Measurements from ENCODE around the gene LCMT1.
"Not testable (repeated sequence)": the region's sequence is repeated elsewhere in the genome, so short reads cannot be mapped to it uniquely, and the experiment has no call there.

Gene LCMT1

GRCh38 chr16:25094596-25094995 lies 16.9 kb upstream of the LCMT1 start:
- no peak for DNase-seq (ENCODE audit: low read depth in 2 of 2)

DNA sequence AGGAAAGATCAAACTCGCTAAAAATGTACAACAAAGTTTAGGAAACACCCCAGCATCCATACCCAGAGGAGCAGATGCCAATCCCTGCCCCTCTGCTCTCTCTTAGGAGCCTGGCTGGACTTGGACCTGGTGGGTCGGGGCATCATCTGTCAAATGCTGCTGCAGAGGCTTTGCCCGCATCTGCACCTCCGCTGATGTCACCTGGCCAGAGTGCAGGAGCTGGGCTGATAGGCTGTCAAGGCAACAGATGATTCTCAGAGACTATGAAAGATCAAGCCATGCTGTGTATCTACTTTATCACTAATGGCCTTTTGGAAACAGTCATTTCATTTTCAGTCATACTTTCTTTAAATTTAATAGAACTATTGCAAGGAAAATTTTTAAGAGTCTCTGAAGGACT lies 15.9 kb upstream of the LCMT1 start:
- no peak for DNase-seq (ENCODE audit: low read depth in 2 of 2)

GRCh38 chr16:25097276-25097975 lies 14.1 kb upstream of the LCMT1 start:
- DNase-seq (ENCODE audit: low read depth in 2 of 2), result no peak

GRCh38 chr16:25100511-25100910 lies 11.0 kb upstream of the LCMT1 start:
- DNase-seq (ENCODE audit: low read depth in 2 of 2), result no peak

DNA sequence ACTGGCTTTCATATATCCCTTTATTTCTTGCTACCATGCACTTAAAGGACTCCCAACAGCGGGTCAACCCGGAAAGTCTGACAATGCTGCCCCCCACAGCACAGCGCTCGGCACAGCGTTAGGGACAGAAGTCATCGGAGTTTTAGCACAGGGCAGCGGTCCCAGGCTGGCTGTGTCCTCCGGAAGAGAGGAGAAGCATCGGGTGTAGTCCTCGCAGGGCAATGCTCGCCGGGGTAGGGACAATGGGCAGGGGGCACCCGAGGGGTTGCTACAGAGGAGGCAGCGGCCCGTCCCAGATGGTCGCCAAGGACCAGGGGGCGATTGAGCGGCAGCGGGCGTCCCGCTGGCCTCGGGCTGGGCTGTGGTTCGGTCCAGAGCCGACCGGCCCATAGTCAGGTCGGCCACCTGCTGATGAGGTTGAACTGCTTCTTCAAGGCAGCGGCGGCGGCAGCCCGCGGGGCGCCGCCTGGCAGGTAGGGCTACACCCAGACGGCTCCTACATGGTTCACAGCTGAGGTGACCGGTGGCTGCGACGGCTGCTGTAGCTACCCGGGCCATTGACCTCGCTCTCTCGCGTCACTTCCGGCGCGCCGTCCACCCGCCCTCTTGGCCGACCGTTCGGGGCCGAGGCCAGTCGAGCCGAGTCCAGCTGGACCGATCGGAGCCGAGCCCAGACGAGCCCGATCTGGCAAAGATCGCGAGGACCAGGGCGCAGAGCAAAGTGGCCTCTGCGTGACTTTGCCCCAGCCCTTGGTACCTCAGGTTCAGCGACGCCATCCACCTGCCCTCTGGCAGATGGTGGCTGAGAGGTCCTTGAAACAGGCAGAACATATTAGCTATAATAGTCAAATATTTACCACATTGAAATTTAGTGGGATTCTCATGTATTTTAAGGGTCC lies 4.7 kb upstream of the LCMT1 start:
- peak; percentile 78 to 79 for DNase-seq (ENCODE audit: low read depth in 2 of 2)

DNA sequence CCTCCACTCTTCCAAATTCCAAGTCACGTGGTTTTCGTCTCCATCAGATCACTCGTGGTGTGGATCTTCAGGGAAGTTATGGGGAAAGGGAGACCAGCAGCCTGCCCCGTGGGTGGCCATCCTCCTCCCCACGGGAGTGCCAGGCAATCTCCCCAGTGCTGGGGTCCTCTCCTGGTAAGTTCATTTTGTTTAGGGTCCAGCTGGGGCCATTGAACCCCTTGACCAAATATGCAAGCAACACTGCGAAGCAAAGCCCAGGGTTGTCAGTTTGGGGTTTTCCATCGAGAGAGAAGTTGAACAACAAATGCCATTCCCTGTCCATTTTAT lies 4.1 kb upstream of the LCMT1 start:
- DNase-seq (ENCODE audit: low read depth in 2 of 2), result no peak

GRCh38 chr16:25108054-25108453 lies 3.5 kb upstream of the LCMT1 start:
- no peak for DNase-seq (ENCODE audit: low read depth in 2 of 2)

DNA sequence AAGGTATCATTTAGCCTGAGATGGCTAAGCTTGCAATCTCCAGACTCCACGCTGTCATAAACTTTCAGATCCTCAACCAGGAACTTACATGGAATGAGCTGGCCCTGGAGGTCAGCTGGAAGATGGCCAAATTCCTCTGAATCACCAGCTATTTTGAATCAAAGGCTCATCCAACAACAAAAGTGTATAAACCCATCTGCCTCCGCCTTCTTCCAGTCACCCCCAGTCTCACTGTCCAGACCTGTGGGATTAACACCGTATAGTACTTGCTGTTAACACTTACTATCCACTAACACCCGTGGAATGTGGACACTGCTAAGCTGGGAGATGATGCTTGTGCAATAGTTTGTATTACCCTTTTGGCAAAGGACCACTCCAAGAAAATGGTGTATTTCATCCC lies 1.9 kb upstream of the LCMT1 start:
- no peak for DNase-seq (ENCODE audit: low read depth in 2 of 2)

- peak; percentile 31 to 41 for DNase-seq (ENCODE audit: low read depth in 2 of 2)
Observed at GRCh38 chr16:25110387-25110947, 1.1 kb upstream of the LCMT1 start.

DNA sequence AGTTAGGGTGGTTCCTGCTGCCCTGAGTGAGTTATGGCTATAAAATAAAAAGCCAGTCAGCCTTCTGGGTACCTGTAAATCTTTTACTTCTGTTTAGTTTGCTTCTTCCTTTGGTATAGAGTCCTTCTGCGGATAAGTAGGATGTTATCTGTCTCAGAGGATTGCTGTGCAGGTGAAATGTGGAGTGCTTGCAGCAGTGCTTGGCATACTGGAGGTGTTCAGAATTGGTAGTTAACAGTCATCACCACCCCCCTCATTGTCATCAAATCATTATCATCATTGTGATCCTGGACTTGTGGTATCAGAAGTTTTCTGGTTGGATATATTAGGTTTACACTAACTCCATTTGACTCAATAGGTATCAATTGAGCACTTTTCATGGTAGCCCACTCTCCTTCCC lies 2.6 kb downstream of the LCMT1 start:
- DNase-seq (ENCODE audit: low read depth in 2 of 2), result no peak

GRCh38 chr16:25118851-25119578 lies 7.5 kb downstream of the LCMT1 start:
- no peak for DNase-seq (ENCODE audit: low read depth in 2 of 2)

DNA sequence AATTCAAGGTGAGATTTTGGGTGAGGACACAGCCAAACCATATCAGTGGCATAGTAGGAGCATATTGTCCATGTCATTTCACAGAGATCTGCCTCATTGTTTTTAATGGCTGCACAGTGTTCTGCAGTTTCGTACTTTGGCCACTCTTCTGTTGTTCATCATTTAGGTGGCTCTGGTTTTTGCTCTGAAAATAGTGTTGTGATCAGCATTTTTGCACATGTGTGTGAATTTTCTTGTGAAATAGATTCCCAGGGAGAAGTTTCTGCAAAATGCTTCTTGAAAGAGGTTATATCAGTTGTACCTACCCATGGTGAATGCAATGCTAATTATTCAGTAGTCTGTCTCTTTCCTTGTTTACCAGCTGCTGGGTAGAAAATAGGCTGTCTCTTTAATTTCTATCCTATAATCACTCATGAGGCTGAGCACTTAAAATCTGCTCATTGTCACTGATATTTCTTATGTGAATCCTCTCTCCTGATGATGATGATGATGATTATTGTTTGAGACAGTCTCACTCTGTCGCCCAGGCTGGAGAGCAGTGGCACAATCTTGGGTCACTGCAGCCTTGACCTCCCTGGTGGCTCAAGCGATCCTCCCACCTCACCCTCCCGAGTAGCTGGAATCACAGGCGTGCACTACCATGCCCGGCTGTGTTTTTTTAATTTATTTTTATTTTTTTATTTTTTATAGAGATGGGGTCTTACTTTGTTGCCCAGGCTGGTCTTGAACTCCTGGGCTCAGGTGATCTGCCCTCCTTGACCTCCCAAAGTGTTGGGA lies 10.5 kb downstream of the LCMT1 start:
- no peak for DNase-seq (ENCODE audit: low read depth in 2 of 2)

DNA sequence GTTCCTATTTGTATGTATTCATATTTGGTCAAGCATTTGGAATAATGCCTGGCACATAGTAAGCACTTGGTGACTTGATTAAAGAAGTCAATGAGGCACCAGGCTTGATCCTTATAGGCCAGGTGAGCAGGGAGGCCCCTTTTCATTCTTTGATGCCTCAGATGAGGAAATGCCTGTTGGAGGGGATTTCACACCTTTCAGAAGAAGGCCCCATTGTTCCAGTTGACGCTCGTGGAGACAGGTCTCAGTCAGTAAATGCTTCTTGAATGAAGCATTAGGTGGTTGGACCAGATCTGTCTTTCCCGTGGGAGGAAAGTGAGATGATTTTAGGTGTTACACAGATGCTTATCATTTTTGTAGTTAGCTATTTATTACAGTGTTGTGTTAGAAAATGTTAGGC lies 13.0 kb downstream of the LCMT1 start:
- no peak for DNase-seq (ENCODE audit: low read depth in 2 of 2)

DNA sequence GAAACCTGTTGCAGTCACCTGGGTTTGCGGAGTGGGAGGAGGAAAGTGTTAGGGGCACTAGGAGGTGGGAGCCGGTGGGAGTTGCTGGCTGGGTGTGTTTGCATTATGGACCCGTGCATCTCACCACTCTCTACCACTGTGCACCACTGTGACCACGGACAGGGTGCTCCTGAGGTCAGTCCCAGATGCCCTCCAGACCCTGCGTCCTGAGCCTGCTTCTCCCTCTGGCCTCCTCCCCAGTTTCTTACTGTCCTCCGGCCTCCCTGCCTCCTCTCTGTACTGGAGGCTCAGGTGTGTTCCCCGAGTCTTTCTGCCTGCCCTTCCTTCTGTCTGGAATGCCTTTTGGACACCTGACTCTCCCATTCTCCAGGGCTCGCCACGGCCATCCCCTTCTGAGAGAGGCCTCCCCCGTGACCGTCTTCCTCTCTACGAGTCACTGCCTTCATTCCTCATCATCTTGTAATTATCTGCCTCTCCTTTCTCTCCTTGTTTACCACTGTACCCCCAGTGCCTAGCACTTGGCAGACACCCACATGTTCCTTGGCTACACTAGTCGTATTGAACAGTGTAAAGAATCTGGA lies 14.6 kb downstream of the LCMT1 start:
- not testable (repeated sequence) for DNase-seq (ENCODE audit: low read depth in 2 of 2)

GRCh38 chr16:25126820-25127232 lies 15.3 kb downstream of the LCMT1 start:
- DNase-seq (ENCODE audit: low read depth in 2 of 2), result peak; percentile 20 to 28

GRCh38 chr16:25132751-25133150 lies 21.2 kb downstream of the LCMT1 start:
- not testable (repeated sequence) for DNase-seq (ENCODE audit: low read depth in 2 of 2)

DNA sequence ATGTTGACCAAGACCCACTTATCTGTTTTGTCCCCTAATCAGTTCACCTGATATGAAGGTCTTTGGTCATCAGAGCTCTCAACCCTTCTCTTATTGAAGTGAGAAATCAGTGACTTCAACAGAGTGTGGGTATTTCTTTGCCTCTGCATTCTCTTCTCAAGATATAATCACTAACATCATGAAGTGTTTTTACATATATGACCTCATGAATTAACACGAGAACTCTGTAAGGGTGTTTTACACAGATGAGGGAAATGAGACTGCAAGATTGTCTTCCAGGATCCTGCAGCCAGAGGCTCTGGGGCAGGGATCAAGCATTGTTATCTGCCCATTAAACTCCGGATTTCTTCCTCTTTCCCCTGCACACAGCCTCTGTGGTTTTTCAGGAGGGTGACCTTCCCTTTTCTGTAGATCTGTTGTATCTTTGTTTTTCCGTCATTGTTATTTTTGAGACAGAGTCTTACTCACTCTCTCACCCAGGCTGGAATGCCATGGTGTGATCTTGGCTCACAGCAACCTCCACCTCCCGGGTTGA lies 22.7 kb downstream of the LCMT1 start:
- DNase-seq (ENCODE audit: low read depth in 2 of 2), result no peak

- no peak for DNase-seq (ENCODE audit: low read depth in 2 of 2)
Observed at GRCh38 chr16:25135254-25135878, 23.8 kb downstream of the LCMT1 start.

DNA sequence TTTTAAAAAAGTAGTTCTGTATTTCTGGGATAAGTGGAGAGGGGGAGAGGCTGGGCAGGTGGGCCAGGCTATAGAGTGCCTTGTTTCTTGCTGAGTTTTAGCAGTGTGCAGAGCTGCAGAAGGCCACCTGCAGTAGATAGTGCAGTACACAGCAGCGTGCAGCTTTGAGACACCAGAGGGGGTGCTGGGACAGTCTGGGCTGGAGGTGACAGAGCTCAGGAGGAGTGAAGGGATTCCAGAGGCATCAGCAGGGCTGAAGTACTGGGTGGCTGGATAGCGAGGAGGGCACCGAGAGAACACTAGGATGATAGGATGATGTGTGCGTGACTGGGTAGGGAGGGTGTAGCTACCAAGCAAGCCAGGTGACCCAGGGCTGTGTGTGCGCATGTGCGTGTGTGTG lies 26.6 kb downstream of the LCMT1 start:
- DNase-seq (ENCODE audit: low read depth in 2 of 2), result no peak

GRCh38 chr16:25140459-25140858 lies 28.9 kb downstream of the LCMT1 start:
- DNase-seq (ENCODE audit: low read depth in 2 of 2), result no peak

Data from stimulated activated CD4-positive, alpha-beta T cell treated with anti-CD3 and anti-CD28 coated beads, Interleukin-4, amount 100 ng/mL, for 48 hours (primary cell).